Neural cell (in vitro differentiated cells): ENCODE measurements around the gene MRPL4. TPM values are rescaled to one million over a fixed set of nuclear protein-coding genes. Genes with fewer than 3 reads are reported as not detected.

Experiments used
- H2AFZ ChIP-seq: fragments of 200-600, 300-800 bp; sonication (generic), shearing (Covaris generic); 2 replicates; pipeline ENCODE4 v1.6.0; 2014; ENCODE audit warnings: low read depth, mild to moderate bottlenecking, antibody characterized with exemption, low read length, moderate library complexity
- H3F3A ChIP-seq: fragments of 200-600 bp; shearing (Covaris generic); 2 replicates; pipeline ENCODE4 v1.6.1; 2016; ENCODE audit warnings: mild to moderate bottlenecking, moderate library complexity, mixed read lengths, antibody characterized with exemption, low read length; ENCODE audit not compliant: insufficient read depth, poor library complexity, severe bottlenecking
- H3K27ac ChIP-seq: fragments of 200-600, 300-800 bp; sonication (generic), shearing (Covaris generic); 2 replicates; pipeline ENCODE4 v1.5.1; 2014; ENCODE audit warnings: mild to moderate bottlenecking, low read length, moderate library complexity
- H3K27me3 ChIP-seq: fragments of 300-800, 200-600 bp; sonication (generic), shearing (Covaris generic); 2 replicates; pipeline ENCODE4 v1.6.0; 2014; ENCODE audit warnings: mild to moderate bottlenecking, low read depth, low read length, moderate library complexity; ENCODE audit not compliant: insufficient read depth
- H3K36me3 ChIP-seq: fragments of 300-800, 200-600 bp; sonication (generic), shearing (Covaris generic); 2 replicates; pipeline ENCODE4 v1.5.1; 2014; ENCODE audit warnings: mild to moderate bottlenecking, antibody characterized with exemption, low read length, moderate library complexity; ENCODE audit not compliant: insufficient read depth
- H3K4me2 ChIP-seq: fragments of 300-800, 200-600 bp; sonication (generic), shearing (Covaris generic); 2 replicates; pipeline ENCODE4 v1.6.0; 2014; ENCODE audit warnings: mild to moderate bottlenecking, low read length
- H3K4me3 ChIP-seq: fragments of 300-800, 200-600 bp; sonication (generic), shearing (Covaris generic); 2 replicates; pipeline ENCODE4 v1.5.1; 2014; ENCODE audit warnings: mild to moderate bottlenecking, low read length, moderate library complexity
- H3K79me2 ChIP-seq: fragments of 200-600 bp; shearing (Covaris generic); replicated peaks from 2 replicates; pipeline ENCODE4 v1.6.0; 2014; ENCODE audit warnings: mild to moderate bottlenecking, low read length, moderate library complexity; ENCODE audit not compliant: insufficient read depth
- H3K9ac ChIP-seq: fragments of 300-800, 200-600 bp; sonication (generic), shearing (Covaris generic); 2 replicates; pipeline ENCODE4 v1.6.1; 2016; ENCODE audit warnings: mild to moderate bottlenecking, low read length, mixed read lengths
- H3K9me2 ChIP-seq: fragments of 200-600 bp; shearing (Covaris generic); 2 replicates; pipeline ENCODE4 v1.6.1; 2016; ENCODE audit warnings: mild to moderate bottlenecking, low read length, mixed read lengths; ENCODE audit not compliant: insufficient read depth
- H3K9me3 ChIP-seq: fragments of 200-600, 300-800 bp; sonication (generic), shearing (Covaris generic); 2 replicates; pipeline ENCODE4 v1.6.1; 2016; ENCODE audit warnings: mild to moderate bottlenecking, mixed run types, low read length, moderate library complexity, mixed read lengths
- H4K20me1 ChIP-seq: fragments of 200-600 bp; shearing (Covaris generic); 2 replicates; pipeline ENCODE4 v1.6.1; 2016; ENCODE audit warnings: mild to moderate bottlenecking, mixed run types; ENCODE audit not compliant: insufficient read depth
- CTCF ChIP-seq: fragments of 450-650 bp; IDR thresholded peaks from 2 replicates; pipeline ENCODE4 v1.5.1; 2014; ENCODE audit warnings: antibody characterized with exemption, mild to moderate bottlenecking, moderate library complexity; ENCODE audit not compliant: poor library complexity, severe bottlenecking
- EP300 ChIP-seq: fragments of 450-650 bp; conservative IDR thresholded peaks from 2 replicates; pipeline ENCODE4 v1.6.1; 2014; ENCODE audit warnings: antibody characterized with exemption, mild to moderate bottlenecking, moderate library complexity; ENCODE audit not compliant: poor library complexity, severe bottlenecking
- EZH2 ChIP-seq: fragments of 200-600, 300-800 bp; shearing (Covaris generic), sonication (generic); IDR thresholded peaks from 2 replicates; pipeline ENCODE4 v1.6.1; 2014; ENCODE audit warnings: antibody characterized with exemption, low read length, borderline replicate concordance, mild to moderate bottlenecking; ENCODE audit not compliant: insufficient read depth, poor library complexity, severe bottlenecking
- MXI1 ChIP-seq: fragments of 450-650 bp; conservative IDR thresholded peaks from 2 replicates; pipeline ENCODE4 v1.6.1; 2014; ENCODE audit warnings: antibody characterized with exemption, mild to moderate bottlenecking; ENCODE audit not compliant: poor library complexity, severe bottlenecking
- POLR2AphosphoS5 ChIP-seq: IDR thresholded peaks from 2 replicates; pipeline ENCODE4 v1.6.1; 2012
- RAD21 ChIP-seq: fragments of 450-650 bp; conservative IDR thresholded peaks from 2 replicates; pipeline ENCODE4 v1.6.1; 2014; ENCODE audit warnings: antibody characterized with exemption, mild to moderate bottlenecking, moderate library complexity
- REST ChIP-seq: IDR thresholded peaks from 2 replicates; pipeline ENCODE4 v1.6.1; 2012; ENCODE audit warnings: borderline replicate concordance
- SMC3 ChIP-seq: fragments of 450-650 bp; conservative IDR thresholded peaks from 2 replicates; pipeline ENCODE4 v1.6.1; 2014; ENCODE audit warnings: antibody characterized with exemption, mild to moderate bottlenecking, moderate library complexity; ENCODE audit not compliant: poor library complexity
- TAF1 ChIP-seq: IDR thresholded peaks from 2 replicates; pipeline ENCODE4 v1.6.1; 2012; ENCODE audit warnings: low read depth
- polyA plus RNA-seq: library from polyadenylated mRNA; depleted of rRNA; stranded (reverse); fragments of >200 nt; gene quantifications from 2 replicates; pipeline ENCODE4 v1.2.3, GENCODE V29; 2014

MRPL4 gene
- polyA plus RNA-seq, 1 donor from 2014 or later: 27.2 TPM

- Histone ChIP-seq H2AFZ (no peak overlapping the region), H3K9ac (no peak overlapping the region), H3K27me3 (peaks cover 43% of the 10 kb centered on the region), H3K36me3 (no peaks in the 10 kb centered on the region), H3K4me2 (no peak overlapping the region), H3F3A (no peaks in the 10 kb centered on the region), H3K4me3 (no peak overlapping the region), H3K9me2 (no peaks in the 10 kb centered on the region), H4K20me1 (no peaks in the 10 kb centered on the region), H3K9me3 (no peaks in the 10 kb centered on the region), H3K27ac (no peak overlapping the region), H3K79me2 (no peaks in the 10 kb centered on the region)
- TF ChIP-seq EP300: no peak
- TF ChIP-seq SMC3: no peak
- TF ChIP-seq POLR2AphosphoS5: no peak
- no peak for TF ChIP-seq MXI1
- no peak for TF ChIP-seq RAD21
- no peak for TF ChIP-seq CTCF
- TF ChIP-seq EZH2: no peak
- no peak for TF ChIP-seq REST
- no peak for TF ChIP-seq TAF1
Observed at GRCh38 chr19:10271543-10272086, 19.6 kb downstream of the MRPL4 start.

GRCh38 chr19:10274589-10274988, 22.6 kb downstream of the MRPL4 start:
- no peak overlapping the region for H3K4me3 ChIP-seq
- H3K79me2 ChIP-seq: no peaks in the 10 kb centered on the region
- no peaks in the 10 kb centered on the region for H3F3A ChIP-seq
- H2AFZ ChIP-seq: no peak overlapping the region
- TF ChIP-seq MXI1 (no peak), POLR2AphosphoS5 (no peak), SMC3 (no peak), RAD21 (no peak), REST (no peak), EZH2 (no peak), EP300 (no peak), CTCF (no peak), TAF1 (no peak)
- no peaks in the 10 kb centered on the region for H3K36me3 ChIP-seq
- H3K9me2 ChIP-seq: no peaks in the 10 kb centered on the region
- no peak overlapping the region for H3K4me2 ChIP-seq
- H4K20me1 ChIP-seq: no peaks in the 10 kb centered on the region
- H3K9ac ChIP-seq: no peak overlapping the region
- peaks cover 35% of the 10 kb centered on the region for H3K27me3 ChIP-seq
- no peaks in the 10 kb centered on the region for H3K9me3 ChIP-seq
- no peak overlapping the region for H3K27ac ChIP-seq
